ENCODE results near the gene SDCCAG8. TPM values are rescaled to one million over a fixed set of nuclear protein-coding genes. Genes with fewer than 3 reads are reported as not detected.

Gene SDCCAG8
- total and polyA plus RNA-seq, 8 donors, result 24.3 to 37.1 (median 30.0) TPM

GRCh38 chr1:243315893-243316292 lies 60.1 kb downstream of the SDCCAG8 start:
- H3K36me3 ChIP-seq, result peaks cover 0 to 3% (median 0%) of the 10 kb centered on the region in 3 donors
- H3K27ac ChIP-seq, result no peak overlapping the region
- FAIRE-seq, result no peak
- TF ChIP-seq CTCF (IDR thresholded peaks at IDR 0.05), result no peak
- ATAC-seq, result no peak
- no peak overlapping the region for H3K4me3 ChIP-seq
- DNase-seq, result no peak
- peaks cover 0 to 5% (median 3%) of the 10 kb centered on the region in 3 donors for H3K4me1 ChIP-seq
- H3K9me3 ChIP-seq, result no peaks in the 10 kb centered on the region
- intact Hi-C loops (cut with DNase I), result no loop called here
- no peaks in the 10 kb centered on the region for H3K27me3 ChIP-seq

GRCh38 chr1:243316366-243316989 lies 60.6 kb downstream of the SDCCAG8 start:
- no peak overlapping the region for H3K4me3 ChIP-seq
- H3K4me1 ChIP-seq, result peaks cover 0 to 5% (median 3%) of the 10 kb centered on the region in 3 donors
- no peak for ATAC-seq
- TF ChIP-seq CTCF (IDR thresholded peaks at IDR 0.05), result no peak
- no peak for FAIRE-seq
- no peaks in the 10 kb centered on the region for H3K9me3 ChIP-seq
- intact Hi-C loops (cut with DNase I), result no loop called here
- H3K27ac ChIP-seq, result no peak overlapping the region
- 67 to 72% methylated on average over 12 of the region's 12 CpGs for WGBS, 2 donors
- DNase-seq, result no peak
- no peaks in the 10 kb centered on the region for H3K27me3 ChIP-seq
- H3K36me3 ChIP-seq, result peaks cover 0 to 3% (median 0%) of the 10 kb centered on the region in 3 donors

GRCh38 chr1:243320224-243320623 lies 64.4 kb downstream of the SDCCAG8 start:
- no peak for ATAC-seq
- Histone ChIP-seq H3K9me3 (no peaks in the 10 kb centered on the region), H3K36me3 (no peaks in the 10 kb centered on the region), H3K27me3 (no peaks in the 10 kb centered on the region), H3K4me3 (no peak overlapping the region), H3K4me1 (peaks cover 0 to 5% (median 3%) of the 10 kb centered on the region in 3 donors), H3K27ac (no peak overlapping the region)
- no peak for FAIRE-seq
- 92 to 93% methylated on average over 7 of the region's 7 CpGs for WGBS, 2 donors
- DNase-seq, result no peak
- no peak for TF ChIP-seq CTCF (IDR thresholded peaks at IDR 0.05)
- intact Hi-C loops (cut with DNase I), result loop anchor here in 2 of 3 donors (10.0 kb wide), 2 partner anchors 855 to 865 kb away; no protein-coding TSS in a partner anchor

- no peak for DNase-seq
- no peaks in the 10 kb centered on the region for H3K27me3 ChIP-seq
- no peaks in the 10 kb centered on the region for H3K4me1 ChIP-seq
- no peak overlapping the region for H3K4me3 ChIP-seq
- TF ChIP-seq CTCF (IDR thresholded peaks at IDR 0.05), result no peak
- 83 to 87% methylated on average over 3 of the region's 3 CpGs for WGBS, 2 donors
- ATAC-seq, result no peak
- H3K27ac ChIP-seq, result no peak overlapping the region
- intact Hi-C loops (cut with DNase I), result loop anchor here in 2 of 3 donors (10.0 kb wide), 2 partner anchors 858 to 868 kb away; no protein-coding TSS in a partner anchor
- FAIRE-seq, result no peak
- no peaks in the 10 kb centered on the region for H3K36me3 ChIP-seq
- H3K9me3 ChIP-seq, result no peaks in the 10 kb centered on the region
Measured at GRCh38 chr1:243322326-243322725, 66.5 kb downstream of the SDCCAG8 start.

- H3K27me3 ChIP-seq, result no peaks in the 10 kb centered on the region
- no peak overlapping the region for H3K27ac ChIP-seq
- H3K36me3 ChIP-seq, result no peaks in the 10 kb centered on the region
- WGBS, 2 donors, result 73 to 76% methylated on average over 4 of the region's 4 CpGs
- no peak for DNase-seq
- FAIRE-seq, result no peak
- TF ChIP-seq CTCF (IDR thresholded peaks at IDR 0.05), result no peak
- H3K4me3 ChIP-seq, result no peak overlapping the region
- intact Hi-C loops (cut with DNase I), result loop anchor here in 2 of 3 donors (10.0 kb wide), 2 partner anchors 859 to 869 kb away; no protein-coding TSS in a partner anchor
- ATAC-seq, result no peak
- H3K9me3 ChIP-seq, result no peaks in the 10 kb centered on the region
- no peaks in the 10 kb centered on the region for H3K4me1 ChIP-seq
Measured at GRCh38 chr1:243323491-243323890, 67.7 kb downstream of the SDCCAG8 start.
